ENCODE measurements around the gene ZNF415.

ZNF415 gene

DNA sequence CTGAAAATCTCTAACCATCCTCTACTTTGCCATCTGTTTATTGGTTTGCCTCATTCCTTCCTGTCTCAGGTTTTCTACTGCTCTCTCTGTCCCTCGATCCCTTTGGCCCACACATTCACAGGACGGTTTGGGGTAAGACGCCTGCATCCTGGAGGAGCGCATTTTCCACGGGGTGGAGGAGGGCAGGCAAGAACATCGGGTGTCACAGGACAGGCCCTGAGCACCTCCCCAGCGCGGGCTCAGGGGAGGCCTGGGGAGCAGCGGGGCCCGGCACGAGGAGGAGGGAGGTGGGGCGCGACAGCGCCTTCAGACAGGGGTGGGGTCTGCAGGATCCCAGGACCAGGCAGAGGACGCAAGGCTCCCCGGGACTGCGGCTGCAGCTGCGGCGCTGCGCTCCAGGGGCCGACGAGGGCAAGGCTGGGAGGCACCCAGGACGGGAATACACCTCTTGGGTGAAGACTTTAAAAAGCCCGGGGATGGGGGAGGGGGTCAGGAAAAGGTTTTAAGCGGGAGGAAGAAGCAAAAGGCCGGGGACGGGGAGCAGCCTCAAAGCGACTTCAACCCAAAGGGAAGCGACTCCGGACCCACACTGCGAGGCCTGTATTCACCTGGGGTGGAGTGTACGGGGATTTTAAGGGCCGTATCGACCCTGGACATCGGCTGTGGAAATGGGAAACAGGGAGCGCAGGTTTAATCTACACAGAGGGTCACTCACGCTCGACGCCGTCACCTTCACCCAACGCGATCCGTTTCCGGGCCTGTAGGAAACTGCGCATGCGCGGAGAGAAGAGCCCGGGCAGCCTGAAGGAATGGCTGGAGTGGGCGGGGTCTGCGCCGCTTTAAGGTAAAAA lies at the start of gene ZNF415:
TSS of gene ZNF415 (minus strand) at position 770 of the 851 bp plus-strand sequence. CDS start 10,234 bp downstream, outside the sequence.
- DNase-seq (ENCODE audit: low read depth), result peak; percentile 83
- H3K4me3 ChIP-seq (ENCODE audit: low read length), result peak within 1 kb of the TSS; percentile 82

DNA sequence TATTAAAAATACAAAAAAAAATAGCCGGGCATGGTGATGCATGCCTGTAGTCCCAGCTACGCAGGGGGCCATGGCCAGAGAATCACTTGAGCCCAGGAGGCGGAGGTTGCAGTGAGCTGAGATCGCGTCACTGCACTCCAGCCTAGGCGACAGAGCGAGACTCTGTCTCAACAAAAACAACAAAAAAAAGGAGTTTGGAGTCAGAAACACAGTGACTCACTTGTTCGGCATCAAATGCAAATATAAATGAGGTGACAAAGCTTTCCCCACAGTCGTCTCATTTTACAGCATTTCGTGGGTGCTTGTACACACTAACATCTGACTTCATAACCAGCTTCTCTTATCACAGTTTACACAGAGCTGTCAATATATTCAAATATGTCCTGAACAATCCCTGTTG lies 49.5 kb upstream of the ZNF415 start:
- Histone ChIP-seq H3K27me3 (replicated peaks; ENCODE audit: control insufficient read depth, insufficient read depth, low read length) (no peaks in the 10 kb centered on the region), H3K4me1 (ENCODE audit: control insufficient read depth, insufficient read depth, low read length) (peaks cover 6% of the 10 kb centered on the region), H3K4me3 (ENCODE audit: low read length) (no peak overlapping the region), H3K9me3 (ENCODE audit: control insufficient read depth, low read length) (peaks cover 17% of the 10 kb centered on the region), H3K36me3 (ENCODE audit: control insufficient read depth, insufficient read depth, low read length, severe bottlenecking) (peaks cover 25% of the 10 kb centered on the region), H3K9ac (ENCODE audit: low read length) (no peak overlapping the region)
- DNase-seq (ENCODE audit: low read depth), result peak; percentile 22

More for the DNA sequence above, at the start of gene ZNF415:
- peak within 1 kb of the TSS; percentile 77 for H3K9ac ChIP-seq (ENCODE audit: low read length)
- peaks cover 11% of the 10 kb centered on the region for H3K4me1 ChIP-seq (ENCODE audit: control insufficient read depth, insufficient read depth, low read length)
- H3K27me3 ChIP-seq (replicated peaks; ENCODE audit: control insufficient read depth, insufficient read depth, low read length), result no peaks in the 10 kb centered on the region
- no peaks in the 10 kb centered on the region for H3K9me3 ChIP-seq (ENCODE audit: control insufficient read depth, low read length)
- H3K36me3 ChIP-seq (ENCODE audit: control insufficient read depth, insufficient read depth, low read length, severe bottlenecking), result no peaks in the 10 kb centered on the region

GRCh38 chr19:53177986-53178385 lies 45.3 kb upstream of the ZNF415 start:
- no peak for DNase-seq (ENCODE audit: low read depth)
- no peaks in the 10 kb centered on the region for H3K4me1 ChIP-seq (ENCODE audit: control insufficient read depth, insufficient read depth, low read length)
- no peaks in the 10 kb centered on the region for H3K27me3 ChIP-seq (replicated peaks; ENCODE audit: control insufficient read depth, insufficient read depth, low read length)
- no peak overlapping the region for H3K4me3 ChIP-seq (ENCODE audit: low read length)
- H3K9ac ChIP-seq (ENCODE audit: low read length), result no peak overlapping the region
- peaks cover 39% of the 10 kb centered on the region for H3K36me3 ChIP-seq (ENCODE audit: control insufficient read depth, insufficient read depth, low read length, severe bottlenecking)
- H3K9me3 ChIP-seq (ENCODE audit: control insufficient read depth, low read length), result peaks cover 44% of the 10 kb centered on the region

DNA sequence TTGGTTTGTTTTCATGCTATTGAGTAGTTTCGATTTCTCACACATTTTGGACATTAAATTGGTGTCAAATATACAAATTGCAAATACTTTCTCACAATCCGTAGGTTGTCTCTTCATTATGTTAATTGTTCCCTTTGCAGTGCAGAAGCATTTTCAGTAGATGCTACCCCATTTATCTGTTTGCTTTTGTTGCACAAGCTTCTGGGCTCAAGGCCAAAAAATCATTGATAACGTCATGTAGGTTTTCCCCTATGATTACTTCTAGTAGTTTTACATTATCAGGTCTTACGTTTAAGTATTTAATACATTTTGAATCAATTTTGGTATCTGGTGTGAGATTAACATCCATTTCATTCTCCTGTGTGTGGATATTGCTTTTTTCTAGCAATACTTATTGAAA lies 40.2 kb upstream of the ZNF415 start:
- no peak overlapping the region for H3K9ac ChIP-seq (ENCODE audit: low read length)
- H3K36me3 ChIP-seq (ENCODE audit: control insufficient read depth, insufficient read depth, low read length, severe bottlenecking), result peaks cover 24% of the 10 kb centered on the region
- no peak for DNase-seq (ENCODE audit: low read depth)
- no peak overlapping the region for H3K4me3 ChIP-seq (ENCODE audit: low read length)
- no peaks in the 10 kb centered on the region for H3K27me3 ChIP-seq (replicated peaks; ENCODE audit: control insufficient read depth, insufficient read depth, low read length)
- peaks cover 61% of the 10 kb centered on the region for H3K9me3 ChIP-seq (ENCODE audit: control insufficient read depth, low read length)
- no peaks in the 10 kb centered on the region for H3K4me1 ChIP-seq (ENCODE audit: control insufficient read depth, insufficient read depth, low read length)

GRCh38 chr19:53165691-53166091 lies 33.0 kb upstream of the ZNF415 start:
- Histone ChIP-seq H3K27me3 (replicated peaks; ENCODE audit: control insufficient read depth, insufficient read depth, low read length) (no peaks in the 10 kb centered on the region), H3K9ac (ENCODE audit: low read length) (no peak overlapping the region), H3K9me3 (ENCODE audit: control insufficient read depth, low read length) (peaks cover 81% of the 10 kb centered on the region), H3K36me3 (ENCODE audit: control insufficient read depth, insufficient read depth, low read length, severe bottlenecking) (peaks cover 30% of the 10 kb centered on the region), H3K4me3 (ENCODE audit: low read length) (peak overlapping the region; percentile 63), H3K4me1 (ENCODE audit: control insufficient read depth, insufficient read depth, low read length) (no peaks in the 10 kb centered on the region)
- DNase-seq (ENCODE audit: low read depth), result no peak

- H3K27me3 ChIP-seq (replicated peaks; ENCODE audit: control insufficient read depth, insufficient read depth, low read length), result no peaks in the 10 kb centered on the region
- no peak overlapping the region for H3K9ac ChIP-seq (ENCODE audit: low read length)
- H3K4me1 ChIP-seq (ENCODE audit: control insufficient read depth, insufficient read depth, low read length), result peaks cover 8% of the 10 kb centered on the region
- no peak for DNase-seq (ENCODE audit: low read depth)
- peaks cover 19% of the 10 kb centered on the region for H3K36me3 ChIP-seq (ENCODE audit: control insufficient read depth, insufficient read depth, low read length, severe bottlenecking)
- H3K4me3 ChIP-seq (ENCODE audit: low read length), result no peak overlapping the region
- H3K9me3 ChIP-seq (ENCODE audit: control insufficient read depth, low read length), result peaks cover 52% of the 10 kb centered on the region
These were observed 28.4 kb upstream of the ZNF415 start for GRCh38 chr19:53161123-53161522.

DNA sequence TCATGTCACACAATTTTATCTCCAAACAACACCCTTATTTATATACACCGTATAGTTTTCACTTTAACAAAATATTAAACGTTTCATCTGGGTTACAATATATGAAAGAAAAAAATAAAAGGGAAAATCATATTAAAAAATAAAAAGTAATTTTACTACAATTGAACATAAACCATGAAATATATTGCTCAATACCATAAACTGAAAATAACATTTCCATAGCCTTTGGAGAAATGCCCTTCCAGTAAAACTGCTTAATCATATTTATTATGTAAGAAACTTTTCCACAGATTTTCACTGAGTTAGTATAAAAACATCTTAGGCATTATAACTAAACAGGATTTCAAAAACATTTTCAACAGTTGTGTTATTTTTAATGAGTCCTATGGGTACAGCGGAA lies 27.6 kb upstream of the ZNF415 start:
- DNase-seq (ENCODE audit: low read depth), result no peak
- peaks cover 13% of the 10 kb centered on the region for H3K36me3 ChIP-seq (ENCODE audit: control insufficient read depth, insufficient read depth, low read length, severe bottlenecking)
- H3K4me3 ChIP-seq (ENCODE audit: low read length), result no peak overlapping the region
- no peak overlapping the region for H3K9ac ChIP-seq (ENCODE audit: low read length)
- peaks cover 45% of the 10 kb centered on the region for H3K9me3 ChIP-seq (ENCODE audit: control insufficient read depth, low read length)
- H3K4me1 ChIP-seq (ENCODE audit: control insufficient read depth, insufficient read depth, low read length), result peaks cover 8% of the 10 kb centered on the region
- H3K27me3 ChIP-seq (replicated peaks; ENCODE audit: control insufficient read depth, insufficient read depth, low read length), result no peaks in the 10 kb centered on the region

DNA sequence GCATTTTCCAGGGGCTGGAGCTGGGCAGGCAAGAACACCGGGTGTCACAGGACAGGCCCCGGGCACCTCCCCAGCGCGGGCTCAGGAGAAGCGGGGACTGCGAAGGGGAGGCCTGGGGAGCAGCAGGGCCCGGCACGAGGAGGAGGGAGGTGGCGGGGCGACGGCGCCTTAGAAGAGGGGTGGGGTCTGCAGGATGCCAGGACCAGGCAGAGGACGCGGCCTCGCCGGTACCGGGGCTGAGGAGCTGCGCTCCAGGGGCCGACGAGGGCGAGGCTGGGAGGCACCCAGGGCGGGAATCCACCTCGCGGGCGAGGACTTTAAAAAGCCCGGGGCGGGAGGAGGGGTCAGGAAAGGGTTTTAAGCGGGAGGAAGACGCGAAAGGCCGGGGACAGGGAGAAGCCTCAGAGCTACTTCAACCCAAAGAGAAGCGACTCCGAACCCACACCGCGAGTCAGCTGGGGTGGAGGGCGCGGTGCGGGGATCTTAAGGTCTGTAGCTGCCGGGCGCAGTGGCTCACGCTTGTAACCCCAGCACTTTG lies 25.5 kb upstream of the ZNF415 start:
- Histone ChIP-seq H3K4me3 (ENCODE audit: low read length) (peak overlapping the region; percentile 83), H3K9ac (ENCODE audit: low read length) (peak overlapping the region; percentile 81), H3K36me3 (ENCODE audit: control insufficient read depth, insufficient read depth, low read length, severe bottlenecking) (peaks cover 4% of the 10 kb centered on the region), H3K9me3 (ENCODE audit: control insufficient read depth, low read length) (peaks cover 23% of the 10 kb centered on the region), H3K27me3 (replicated peaks; ENCODE audit: control insufficient read depth, insufficient read depth, low read length) (no peaks in the 10 kb centered on the region), H3K4me1 (ENCODE audit: control insufficient read depth, insufficient read depth, low read length) (peaks cover 8% of the 10 kb centered on the region)
- DNase-seq (ENCODE audit: low read depth), result peak; percentile 69

GRCh38 chr19:53157626-53158025 lies 24.9 kb upstream of the ZNF415 start:
- Histone ChIP-seq H3K9me3 (ENCODE audit: control insufficient read depth, low read length) (peaks cover 19% of the 10 kb centered on the region), H3K27me3 (replicated peaks; ENCODE audit: control insufficient read depth, insufficient read depth, low read length) (no peaks in the 10 kb centered on the region)
- DNase-seq (ENCODE audit: low read depth), result peak; percentile 48

DNA sequence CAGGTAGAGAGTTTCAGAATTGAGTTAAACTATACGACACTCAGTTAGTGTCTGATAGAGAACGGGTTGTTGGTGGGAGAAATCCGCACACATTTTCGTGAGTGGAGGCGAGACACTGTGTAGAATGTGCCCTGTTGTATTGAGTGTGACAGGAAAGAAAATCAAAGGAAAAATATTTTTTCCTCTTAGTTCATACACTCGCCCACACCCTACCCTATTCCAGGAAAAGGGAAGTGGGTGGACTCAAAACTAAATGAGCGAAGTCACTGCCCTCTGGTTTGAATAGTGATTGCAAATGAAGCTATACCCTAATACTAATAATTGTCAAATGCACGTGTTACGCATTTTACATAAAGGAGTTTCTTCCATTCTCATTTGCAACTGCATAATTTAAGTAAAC lies 24.1 kb upstream of the ZNF415 start:
- no peaks in the 10 kb centered on the region for H3K27me3 ChIP-seq (replicated peaks; ENCODE audit: control insufficient read depth, insufficient read depth, low read length)
- H3K4me3 ChIP-seq (ENCODE audit: low read length), result peak overlapping the region; percentile 83
- peaks cover 4% of the 10 kb centered on the region for H3K36me3 ChIP-seq (ENCODE audit: control insufficient read depth, insufficient read depth, low read length, severe bottlenecking)
- DNase-seq (ENCODE audit: low read depth), result no peak
- H3K4me1 ChIP-seq (ENCODE audit: control insufficient read depth, insufficient read depth, low read length), result peaks cover 8% of the 10 kb centered on the region
- H3K9me3 ChIP-seq (ENCODE audit: control insufficient read depth, low read length), result peaks cover 14% of the 10 kb centered on the region
- no peak overlapping the region for H3K9ac ChIP-seq (ENCODE audit: low read length)

More at GRCh38 chr19:53157626-53158025, 24.9 kb upstream of the ZNF415 start:
- Histone ChIP-seq H3K4me3 (ENCODE audit: low read length) (peak overlapping the region; percentile 83), H3K9ac (ENCODE audit: low read length) (peak overlapping the region; percentile 81), H3K4me1 (ENCODE audit: control insufficient read depth, insufficient read depth, low read length) (peaks cover 8% of the 10 kb centered on the region), H3K36me3 (ENCODE audit: control insufficient read depth, insufficient read depth, low read length, severe bottlenecking) (peaks cover 4% of the 10 kb centered on the region)

- Histone ChIP-seq H3K4me1 (ENCODE audit: control insufficient read depth, insufficient read depth, low read length) (no peaks in the 10 kb centered on the region), H3K9me3 (ENCODE audit: control insufficient read depth, low read length) (peaks cover 67% of the 10 kb centered on the region), H3K27me3 (replicated peaks; ENCODE audit: control insufficient read depth, insufficient read depth, low read length) (no peaks in the 10 kb centered on the region), H3K36me3 (ENCODE audit: control insufficient read depth, insufficient read depth, low read length, severe bottlenecking) (peaks cover 66% of the 10 kb centered on the region), H3K4me3 (ENCODE audit: low read length) (no peak overlapping the region), H3K9ac (ENCODE audit: low read length) (no peak overlapping the region)
- no peak for DNase-seq (ENCODE audit: low read depth)
These were observed 14.9 kb upstream of the ZNF415 start for GRCh38 chr19:53147645-53148044.

Measured in adipocyte (in vitro differentiated cells).